ENCODE measurements around the gene WFDC10B.
"Not testable (repeated sequence)": the region's sequence is repeated elsewhere in the genome, so short reads cannot be mapped to it uniquely, and the experiment has no call there.

Gene WFDC10B

DNA sequence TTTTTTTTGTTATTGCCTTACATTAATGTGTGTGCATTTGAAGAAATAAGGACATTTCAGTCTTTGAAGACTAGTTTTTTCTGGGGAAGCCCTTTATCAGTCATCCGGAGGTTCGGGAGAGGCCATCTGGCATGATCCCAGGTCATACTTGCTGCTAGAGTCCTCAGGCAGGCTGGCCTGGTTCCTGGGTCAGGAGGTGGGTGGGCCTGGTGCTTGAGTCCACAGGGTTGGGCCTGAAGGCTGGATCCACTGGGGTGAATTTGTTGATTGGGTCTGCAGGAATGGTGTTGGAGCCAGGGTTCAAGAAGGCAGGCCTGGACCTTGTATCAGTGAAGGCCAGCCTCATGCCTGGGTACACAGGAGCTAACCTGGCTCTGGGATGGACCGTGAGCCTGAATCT is 57.9 kb downstream of the WFDC10B start:
- DNase-seq, result no peak

GRCh38 chr20:45645869-45646268 is 59.0 kb downstream of the WFDC10B start:
- not testable (repeated sequence) for DNase-seq

DNA sequence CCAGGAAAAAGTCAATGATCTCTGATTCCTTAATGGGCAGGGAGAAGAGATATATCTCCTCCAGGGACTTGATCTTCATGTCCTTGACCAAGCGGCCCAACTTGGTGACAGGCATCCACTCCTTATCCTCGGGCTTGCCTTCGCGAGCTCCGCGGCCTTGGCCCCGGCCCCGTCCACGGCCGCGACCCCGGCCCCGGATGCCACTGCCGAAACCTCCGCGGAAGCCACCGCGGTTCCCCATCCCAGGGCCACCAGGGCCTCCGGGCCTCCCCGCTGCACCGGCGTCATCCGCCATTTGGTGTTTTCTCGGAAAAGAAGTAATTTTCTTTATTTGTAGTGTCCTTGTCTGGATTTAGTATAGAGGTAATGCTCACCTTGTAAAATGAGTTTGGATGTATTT is 63.7 kb downstream of the WFDC10B start:
- not testable (repeated sequence) for DNase-seq

GRCh38 chr20:45639687-45640086 is 65.1 kb downstream of the WFDC10B start:
- DNase-seq, result no peak

- DNase-seq, result no peak
Observed at GRCh38 chr20:45636513-45636912, 68.3 kb downstream of the WFDC10B start.

All from NCI-H2081 treated with DMSO at 0.1 percent for 48 hours (cell line).